GM19025 (cell line): Measurements from ENCODE around the gene ENTPD2.

ENCODE experiments used
- ATAC-seq: cut with Tn5 transposase; IDR thresholded peaks from one replicate; pipeline ENCODE4 v1.9.1; 2021; ENCODE audit warnings: mild to moderate bottlenecking, low read depth, moderate library complexity; ENCODE audit not compliant: unreplicated experiment

The ENTPD2 gene

DNA sequence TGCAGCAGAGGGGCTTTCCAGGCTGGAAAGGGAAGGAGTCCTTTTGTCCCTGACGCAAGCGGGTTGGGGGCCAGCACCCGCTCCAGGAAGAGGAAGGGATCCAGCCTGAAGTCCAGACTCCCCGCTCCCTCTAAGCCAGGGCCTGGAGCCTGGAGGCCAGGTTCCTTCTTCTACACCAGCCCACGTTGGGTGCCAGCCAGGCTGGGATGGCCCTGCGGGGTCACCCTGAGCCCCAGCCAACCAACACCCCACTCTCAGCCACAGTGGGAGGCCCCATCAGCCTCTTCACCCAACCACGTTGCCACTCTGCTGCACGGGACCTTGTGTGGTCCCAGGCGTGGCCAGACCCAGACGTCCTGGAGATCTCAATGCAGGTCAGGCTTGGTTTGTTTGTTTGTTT is 21.0 kb downstream of the ENTPD2 start:
- ATAC-seq: no peak

DNA sequence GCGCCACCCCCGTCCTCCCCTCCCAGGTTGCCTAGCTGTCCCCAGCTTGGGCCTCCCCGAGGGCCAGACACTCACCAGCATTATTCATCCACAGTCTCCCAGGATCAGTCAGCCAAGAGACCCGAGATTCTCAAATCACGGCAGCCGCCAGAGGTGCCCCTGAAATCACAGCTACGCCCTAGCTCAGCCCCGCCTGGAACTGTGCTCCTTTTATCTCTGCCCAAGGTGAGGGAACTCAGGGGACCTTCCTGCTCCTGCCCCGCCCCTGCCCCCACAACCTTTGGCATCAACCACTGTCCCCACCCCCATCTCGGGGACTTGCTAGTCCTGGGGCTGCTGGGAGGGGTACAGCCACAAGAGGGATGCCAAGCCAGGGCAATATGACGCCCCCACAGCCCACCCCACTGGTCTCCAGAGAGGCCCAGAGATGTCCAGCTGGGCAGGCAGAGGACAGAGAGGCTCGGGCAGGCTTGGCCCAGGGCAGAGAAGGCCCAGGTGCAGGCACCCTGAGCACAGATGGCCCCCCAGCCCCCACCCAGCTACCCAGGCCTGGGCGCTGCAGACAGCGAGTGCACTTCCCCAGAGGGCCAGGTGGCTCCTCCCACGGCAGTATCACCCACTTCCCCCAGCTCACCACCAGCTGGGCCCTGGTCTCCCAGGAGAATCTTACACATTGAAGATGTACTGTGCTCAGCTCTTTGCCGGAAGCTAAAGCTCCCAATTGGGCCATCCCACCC is 21.8 kb downstream of the ENTPD2 start, which contains the start of gene FUT7:
FUT7 (minus strand) TSS at position 185 of the 737 bp plus-strand sequence; CDS start at position 88, 97 bp downstream.
- no peak for ATAC-seq

DNA sequence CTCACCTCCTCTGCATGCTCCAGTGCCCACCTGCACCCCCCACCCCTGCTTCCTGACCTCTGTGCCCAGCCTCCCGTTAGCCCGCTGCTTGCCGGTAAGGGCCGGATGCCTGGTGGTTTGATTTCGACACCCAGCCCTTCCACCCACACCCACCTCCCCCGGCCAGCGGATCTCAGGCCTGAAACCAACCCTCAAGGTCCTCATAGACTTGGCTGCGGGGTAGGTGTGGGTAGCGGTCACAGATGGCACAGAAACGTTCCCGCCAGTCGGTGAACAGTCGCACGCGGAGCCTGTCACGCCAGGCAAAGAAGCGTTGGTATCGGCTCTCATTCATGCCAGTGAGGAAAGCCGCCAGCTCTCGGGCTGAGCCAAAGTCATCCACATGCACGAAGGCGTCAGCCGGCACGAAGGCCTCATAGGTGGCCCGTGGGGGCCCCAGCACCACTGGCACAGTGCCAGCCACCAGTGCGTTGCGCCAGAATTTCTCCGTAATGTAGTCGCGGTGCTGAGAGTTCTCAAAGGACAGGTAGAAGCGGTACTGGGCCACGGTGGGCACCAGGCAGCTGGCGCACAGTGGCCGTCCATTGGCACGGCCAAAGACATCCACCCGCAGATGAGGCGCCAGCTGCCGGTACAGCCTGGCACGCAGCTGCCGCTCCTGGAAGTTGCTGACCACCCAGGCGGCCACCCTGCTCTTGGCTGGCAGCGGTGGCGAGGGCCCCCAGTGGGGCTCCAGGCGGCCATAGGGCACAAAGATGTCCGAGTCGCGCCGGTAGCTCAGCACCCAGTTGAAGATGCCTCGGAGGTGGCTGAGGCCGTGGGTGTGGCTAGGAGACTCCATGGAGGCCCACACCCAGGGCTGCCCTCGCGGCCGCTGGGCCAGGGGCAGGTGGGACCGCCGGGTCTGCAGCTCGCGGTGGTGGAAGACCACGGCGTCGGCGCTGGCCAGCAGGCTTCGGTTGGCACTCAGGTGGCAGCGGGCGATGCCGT is 23.0 kb downstream of the ENTPD2 start:
- ATAC-seq: no peak

DNA sequence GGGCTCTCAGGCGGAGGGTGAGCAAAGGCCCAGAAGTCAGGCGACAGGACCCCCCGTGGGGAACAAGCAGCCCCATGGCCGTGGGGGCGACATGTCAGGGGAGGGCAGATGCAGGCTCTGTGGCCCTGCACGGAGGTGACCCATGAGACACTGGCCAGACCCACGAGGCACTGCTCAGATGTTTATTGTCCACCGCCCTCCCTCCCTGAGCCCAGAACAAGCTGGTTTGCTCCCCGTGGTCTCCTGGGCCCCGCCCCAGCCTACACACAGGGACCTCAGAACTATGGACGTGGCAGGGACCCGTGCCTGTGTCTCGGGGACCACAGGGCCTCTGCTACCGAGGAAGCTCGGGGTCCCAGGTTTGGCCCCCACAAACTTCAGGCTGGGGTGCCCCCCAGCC is 23.9 kb downstream of the ENTPD2 start:
- no peak for ATAC-seq

DNA sequence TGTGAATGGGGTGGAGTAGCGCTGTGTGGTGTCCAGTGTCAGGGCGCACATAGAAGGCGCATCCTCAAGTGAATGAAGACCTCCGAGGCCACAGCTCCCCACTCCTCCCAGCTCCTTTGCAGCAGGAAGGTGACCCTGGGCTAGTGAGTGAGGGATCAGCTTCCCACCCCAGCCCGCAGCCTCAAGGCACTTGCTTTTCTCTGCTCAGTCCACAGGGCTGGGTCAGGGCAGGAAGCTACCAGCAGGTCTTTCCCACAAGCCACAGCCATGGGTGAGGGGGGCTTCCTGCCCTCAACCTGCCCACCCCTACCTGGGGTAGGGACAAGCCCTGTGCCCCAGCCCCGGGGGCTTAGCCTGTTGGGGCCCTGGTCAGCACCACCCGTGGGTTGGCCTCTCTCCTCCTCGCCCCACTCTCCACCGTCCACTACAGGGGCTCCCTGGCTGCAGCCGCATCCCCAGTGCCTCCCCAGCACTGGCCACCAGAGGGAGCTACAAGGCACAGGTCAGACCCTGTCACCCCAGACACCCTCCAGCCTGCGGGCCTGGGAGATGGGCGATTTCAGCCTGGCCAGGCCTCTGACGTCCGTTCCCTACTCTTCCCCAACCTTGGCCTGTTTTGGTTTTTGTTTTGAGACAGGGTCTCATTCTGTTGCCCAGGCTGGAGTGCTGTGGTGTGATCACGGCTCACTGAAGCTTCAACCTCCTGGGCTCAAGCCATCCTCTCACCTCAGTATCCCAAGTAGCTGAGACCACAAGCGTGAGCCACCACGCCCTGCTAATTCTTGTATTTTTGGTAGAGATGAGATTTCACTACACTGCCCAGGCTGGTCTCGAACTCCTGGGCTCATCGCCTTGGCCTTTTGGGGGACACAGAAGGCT is 24.6 kb downstream of the ENTPD2 start:
- ATAC-seq: no peak

DNA sequence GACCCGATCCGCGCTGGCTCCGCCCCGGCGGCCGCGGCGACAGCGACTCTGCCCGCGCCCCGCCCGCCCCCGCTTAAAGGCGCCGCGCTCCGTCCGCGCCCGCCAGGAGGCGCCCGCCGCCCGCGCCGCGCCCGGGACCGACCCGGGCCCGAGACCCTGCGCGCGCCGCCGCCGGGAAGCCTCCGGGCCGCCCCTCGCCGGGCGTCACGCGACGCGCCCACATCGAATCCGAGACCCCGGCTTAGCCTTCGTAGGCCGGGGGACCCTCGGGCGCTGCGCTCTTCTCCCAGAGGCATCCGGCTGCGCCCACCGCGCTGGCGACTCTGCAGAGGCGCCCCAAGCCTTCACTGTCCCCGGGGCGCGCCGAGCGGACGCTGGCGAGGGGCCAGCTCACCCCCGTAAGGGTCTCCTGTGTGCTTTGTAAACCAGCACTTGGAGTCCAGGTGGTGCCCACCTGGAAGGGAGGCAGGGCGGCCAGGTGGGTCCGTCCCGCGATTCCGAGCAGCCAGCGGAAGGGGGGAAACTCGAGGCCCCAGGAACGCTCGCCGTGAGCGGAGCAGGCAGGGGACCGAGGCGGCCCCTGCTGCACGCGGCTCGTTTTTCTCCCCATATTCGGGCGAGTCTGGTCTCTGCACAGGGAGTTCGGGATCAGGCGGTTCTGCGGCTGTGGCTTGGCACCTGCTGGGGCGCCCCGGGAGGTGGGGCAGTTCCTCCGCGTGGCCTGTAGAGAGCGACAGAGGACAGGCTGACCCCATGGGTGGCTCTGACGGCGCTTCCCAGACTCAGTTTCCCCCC is 25.4 kb downstream of the ENTPD2 start:
- no peak for ATAC-seq

DNA sequence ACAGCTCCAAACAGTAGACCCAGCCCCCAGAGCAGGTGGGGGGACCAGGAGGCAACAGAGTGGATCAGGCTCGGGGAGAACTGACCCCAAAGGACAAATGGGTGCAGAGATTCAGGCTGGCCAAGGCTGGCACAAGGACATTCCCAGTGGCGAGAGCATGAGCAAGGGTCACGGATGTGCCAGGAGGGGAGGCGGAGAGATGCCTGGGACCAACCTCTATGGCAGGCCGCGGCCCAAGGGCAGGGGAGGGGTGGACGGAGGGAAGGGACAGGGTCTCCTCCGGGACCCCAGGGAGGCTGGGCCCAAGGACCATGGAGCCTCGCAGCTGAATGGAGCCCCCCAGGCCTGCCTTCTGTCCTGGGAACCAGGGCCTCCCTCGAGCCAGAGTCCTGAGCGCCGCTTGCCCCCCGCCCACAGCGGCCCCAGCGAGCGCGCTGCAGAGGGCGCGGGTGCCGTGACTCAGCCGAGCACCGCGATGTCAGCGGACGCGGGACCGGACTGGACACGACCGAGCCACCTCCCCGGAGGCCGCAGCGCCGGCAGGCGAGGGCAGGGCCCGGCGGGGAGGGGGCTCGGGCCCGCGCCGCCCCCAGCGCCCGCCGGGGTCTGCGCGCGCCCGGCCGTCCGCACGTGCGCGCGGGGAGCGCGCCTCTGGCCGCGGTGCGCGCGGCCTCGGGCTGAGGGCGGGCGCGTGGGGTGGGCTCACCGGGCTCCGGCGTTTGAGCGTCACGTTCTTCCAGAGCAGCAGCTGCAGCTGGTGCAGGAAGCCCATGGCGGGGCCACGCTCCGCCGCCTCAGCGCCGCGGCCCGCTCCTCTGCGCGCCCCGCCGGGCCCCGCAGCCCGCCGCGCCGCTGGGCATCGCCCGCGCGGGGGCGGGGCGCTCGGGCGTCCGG is 26.2 kb downstream of the ENTPD2 start, which contains the start of gene ABCA2:
ABCA2 (minus strand) TSS at position 869 of the 894 bp plus-strand sequence; CDS start at position 772, 97 bp downstream.
- ATAC-seq: no peak

DNA sequence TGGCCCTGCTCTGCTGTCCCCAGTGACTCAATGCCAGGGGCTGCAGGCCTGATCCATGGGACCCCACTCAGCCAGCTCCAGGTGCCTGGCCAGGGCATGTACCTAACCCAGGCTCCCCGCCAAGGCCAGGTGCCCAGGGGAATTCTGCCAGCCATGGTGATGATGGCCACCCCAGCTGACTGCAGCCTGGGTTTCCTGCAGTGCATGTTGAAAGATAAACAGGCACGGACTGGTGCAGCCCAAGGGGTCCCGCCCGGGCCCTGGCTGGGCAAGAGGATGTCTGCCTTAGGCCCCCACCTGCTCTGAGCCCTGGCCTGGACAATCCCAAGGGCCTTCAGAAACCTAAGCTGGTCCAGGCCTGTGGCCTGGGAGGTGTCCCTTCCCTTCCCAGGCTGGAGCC is 27.0 kb downstream of the ENTPD2 start:
- no peak for ATAC-seq

DNA sequence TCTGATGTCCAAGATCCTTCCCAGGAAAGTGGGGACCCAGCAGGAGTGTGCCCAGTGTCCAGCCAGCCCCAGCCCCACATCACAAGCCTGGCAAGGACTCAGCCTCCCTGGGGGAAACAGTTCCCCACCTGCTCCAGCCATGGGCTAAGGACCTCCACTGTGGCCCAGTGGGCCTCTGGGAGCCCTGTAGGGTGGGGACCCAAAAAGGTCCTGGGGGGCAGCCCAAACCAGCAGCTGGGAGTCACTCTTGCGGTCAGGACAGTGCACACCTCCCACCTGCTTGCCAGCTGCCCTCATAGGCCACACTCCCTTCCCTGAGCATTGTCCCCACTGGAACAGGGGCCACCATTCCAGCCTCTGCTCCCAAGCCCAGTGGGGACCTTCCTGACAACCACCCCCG is 27.5 kb downstream of the ENTPD2 start:
- no peak for ATAC-seq

DNA sequence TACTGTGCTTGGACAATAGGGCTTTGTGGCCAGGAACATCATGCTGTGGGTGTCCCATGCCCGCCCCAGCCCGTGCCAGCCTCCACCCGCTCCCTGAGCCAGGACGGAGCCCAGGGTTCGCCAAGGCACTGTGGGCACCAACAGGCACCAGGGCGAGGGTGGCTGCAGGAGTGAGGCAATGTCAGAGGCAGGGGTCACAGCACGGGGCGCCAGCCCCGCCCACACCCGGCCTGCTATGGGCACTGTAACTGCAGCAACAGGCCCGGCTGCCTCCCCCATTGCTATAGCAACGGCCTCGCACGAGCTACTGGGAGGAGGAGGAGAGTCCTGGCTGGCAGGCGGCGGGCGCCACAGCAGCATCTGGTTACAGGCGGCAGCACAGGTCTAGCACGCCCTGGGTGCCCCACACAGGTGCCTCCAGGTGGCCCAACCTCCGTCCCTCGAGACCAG is 28.3 kb downstream of the ENTPD2 start:
- ATAC-seq: no peak

DNA sequence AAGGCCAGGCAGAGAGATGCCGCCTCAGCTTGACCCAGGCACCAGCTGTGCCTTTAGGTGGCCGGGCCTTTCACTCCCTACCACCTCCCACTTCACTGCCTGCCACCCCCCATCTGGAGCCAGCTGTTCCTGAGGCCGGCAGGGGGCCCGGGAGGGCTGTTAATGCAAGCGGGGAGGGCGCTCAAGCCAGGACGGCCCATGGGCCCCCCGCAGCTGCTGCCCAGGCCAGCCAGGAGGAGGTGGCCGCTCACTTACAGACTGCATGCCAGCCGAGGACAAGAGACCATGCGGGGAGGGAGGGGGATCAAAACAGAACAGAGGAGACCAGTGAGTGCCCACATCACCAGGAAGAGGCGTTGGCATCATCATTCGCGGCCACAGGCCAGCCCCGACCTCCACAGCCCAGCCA is 30.3 kb downstream of the ENTPD2 start:
- ATAC-seq: no peak

DNA sequence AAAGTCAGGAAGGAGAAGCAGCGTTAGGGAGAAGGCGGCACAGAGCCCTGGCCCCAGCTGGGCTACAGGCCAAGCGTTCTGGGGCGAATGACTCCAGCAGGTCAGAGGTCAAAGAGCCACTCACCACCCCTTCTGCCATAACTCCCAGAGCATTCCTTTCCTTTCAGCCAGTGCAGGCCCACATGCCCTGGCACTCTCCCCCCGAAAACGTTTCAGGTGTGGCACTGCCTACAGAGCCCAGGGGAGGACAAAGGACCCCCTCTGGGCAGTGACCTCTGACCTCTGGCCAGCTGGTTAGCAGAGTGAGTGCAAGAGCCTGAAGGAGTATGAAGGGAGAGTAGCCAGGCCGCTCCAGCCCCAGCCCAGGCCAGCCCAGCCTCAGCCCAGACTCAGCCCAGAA is 30.7 kb downstream of the ENTPD2 start:
- no peak for ATAC-seq

DNA sequence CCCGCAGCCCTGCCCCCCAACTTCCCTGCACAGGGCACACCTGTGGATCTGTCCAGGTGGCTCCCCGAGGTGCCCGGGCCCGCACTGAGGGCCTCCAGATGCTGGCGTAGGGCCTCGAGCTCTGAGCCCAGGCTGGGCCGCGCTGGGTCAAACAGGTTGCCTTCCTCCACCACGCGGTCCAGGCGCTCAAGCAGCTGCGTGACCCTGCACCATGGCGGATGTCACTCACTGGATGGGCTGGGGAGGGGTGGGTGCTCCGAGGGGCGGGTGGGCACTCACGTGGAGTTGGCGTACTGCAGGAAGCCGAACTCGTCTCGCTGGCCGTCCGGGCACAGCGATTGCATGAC is 31.2 kb downstream of the ENTPD2 start:
- ATAC-seq: no peak

DNA sequence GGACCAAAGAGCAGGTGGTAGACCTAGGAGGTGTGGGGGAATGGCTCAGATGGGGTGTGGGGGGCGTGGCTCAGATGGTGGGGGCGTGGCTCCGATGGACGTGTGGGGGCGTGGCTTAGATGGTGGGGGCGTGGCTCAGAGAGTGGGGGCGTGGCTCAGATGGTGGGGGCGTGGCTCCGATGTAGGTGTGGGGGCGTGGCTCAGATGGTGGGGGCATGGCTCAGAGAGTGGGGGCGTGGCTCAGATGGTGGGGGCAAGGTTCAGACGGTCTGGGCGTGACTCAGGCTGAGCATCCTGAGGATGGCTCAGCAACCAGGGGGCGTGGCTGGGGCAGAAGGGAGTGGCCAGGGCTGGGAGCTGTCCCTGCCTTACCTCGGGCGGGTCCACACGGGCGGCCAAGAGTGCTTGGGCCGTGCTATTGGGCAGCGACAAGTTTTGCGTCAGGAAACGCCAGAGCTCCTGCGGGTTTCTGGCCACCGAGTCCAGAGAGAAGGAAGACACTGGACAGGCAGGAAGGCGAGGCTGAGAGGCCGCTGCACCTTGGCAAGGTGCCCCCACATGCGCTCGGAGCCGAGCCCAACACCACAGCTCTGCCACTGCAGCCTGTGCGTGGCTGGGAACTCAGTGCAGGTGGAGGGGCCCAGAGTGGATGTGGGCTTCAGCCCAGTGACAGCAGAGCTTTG is 31.7 kb downstream of the ENTPD2 start:
- no peak for ATAC-seq

DNA sequence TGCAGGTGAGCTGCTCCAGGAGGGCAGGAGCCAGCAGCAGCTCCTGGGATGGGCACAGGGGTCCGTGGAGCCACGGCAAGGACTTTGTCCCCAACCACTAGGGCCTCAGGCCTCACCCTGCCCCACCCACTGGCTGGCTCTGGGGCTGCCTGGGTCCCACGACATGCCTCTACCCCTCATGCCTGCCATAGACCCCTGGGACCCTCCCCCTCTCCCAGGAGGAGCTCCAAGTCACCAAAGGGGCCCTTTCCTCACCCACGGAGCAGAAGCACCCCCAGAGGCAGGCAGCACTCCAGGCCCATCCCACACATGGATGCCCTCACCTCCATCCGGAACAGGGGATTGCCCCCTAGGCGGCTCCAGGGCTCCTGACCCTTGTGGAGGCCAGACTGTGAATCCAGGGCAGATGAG is 32.3 kb downstream of the ENTPD2 start:
- no peak for ATAC-seq

DNA sequence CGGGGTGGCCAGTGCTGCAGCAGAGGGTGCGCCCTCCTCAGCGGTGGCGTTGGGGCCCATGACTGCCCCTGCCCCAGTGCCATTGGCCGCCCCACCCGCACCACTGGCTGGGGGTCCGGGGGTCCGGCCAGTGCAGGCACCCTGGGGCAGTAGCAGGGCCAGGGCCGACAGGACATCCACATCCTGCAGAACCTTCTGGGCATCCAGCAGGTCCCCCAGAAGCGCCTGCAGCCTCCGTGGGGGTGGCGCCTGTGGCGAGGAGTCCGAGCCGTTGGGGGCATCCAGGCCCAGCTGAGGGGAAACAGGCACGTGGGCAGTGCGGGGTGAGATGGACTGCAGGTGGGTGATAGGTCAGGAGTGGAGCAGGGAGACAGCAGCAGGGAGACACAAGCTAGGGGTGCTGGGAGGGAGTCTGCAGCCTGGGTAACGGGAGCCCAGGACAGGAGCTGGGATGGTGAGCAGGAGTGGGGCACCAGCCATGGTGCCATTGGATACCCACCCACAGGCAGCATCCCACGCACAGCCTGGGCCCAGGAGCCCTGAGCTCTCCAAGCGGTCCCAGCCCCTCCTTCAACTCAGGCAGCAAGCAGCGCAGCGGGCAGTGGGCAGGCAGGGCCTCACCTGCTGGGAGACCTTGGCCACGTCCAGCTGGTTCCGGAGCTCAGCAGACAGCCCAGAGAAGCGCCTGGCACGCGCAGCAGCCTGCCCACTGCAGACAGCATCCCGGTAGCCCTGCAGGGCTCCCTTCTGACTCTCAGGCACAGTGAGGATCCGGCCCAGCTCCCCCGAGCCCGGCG is 32.9 kb downstream of the ENTPD2 start:
- ATAC-seq: no peak
